Osteoblast (primary cell): ENCODE results near the gene SPRED3. TPM values are rescaled to one million over a fixed set of nuclear protein-coding genes. Genes with fewer than 3 reads are reported as not detected.

Experiments
- DNase-seq: peaks from one replicate; pipeline ENCODE4 v3.0.0; 2011; ENCODE audit warnings: low spot score, mixed read lengths; ENCODE audit not compliant: insufficient read length; ENCODE audit errors: missing footprints
- H2AFZ ChIP-seq: 2 replicates; pipeline ENCODE4 v1.6.0; 2011; ENCODE audit warnings: mild to moderate bottlenecking, low read length
- H3K27ac ChIP-seq: 2 replicates; pipeline ENCODE4 v1.5.1; 2011; ENCODE audit warnings: mild to moderate bottlenecking, low read depth, low read length, moderate library complexity
- H3K27me3 ChIP-seq: 2 replicates; pipeline ENCODE4 v1.6.0; 2012; ENCODE audit warnings: mild to moderate bottlenecking, control low read depth, inconsistent platforms, low read length, moderate library complexity; ENCODE audit not compliant: insufficient read depth
- H3K36me3 ChIP-seq: 2 replicates; pipeline ENCODE4 v1.5.1; 2011; ENCODE audit warnings: mild to moderate bottlenecking, low read length, control low read depth, moderate library complexity; ENCODE audit not compliant: insufficient read depth
- H3K4me1 ChIP-seq: 2 replicates; pipeline ENCODE4 v1.5.1; 2011; ENCODE audit warnings: mild to moderate bottlenecking, low read length, control low read depth, moderate library complexity; ENCODE audit not compliant: insufficient read depth
- H3K4me2 ChIP-seq: 2 replicates; pipeline ENCODE4 v1.6.0; 2011; ENCODE audit warnings: mild to moderate bottlenecking, low read length; ENCODE audit not compliant: insufficient read depth
- H3K4me3 ChIP-seq: fragments of 200-600 bp; sonication (generic); 3 replicates; pipeline ENCODE4 v1.5.1; 2012; ENCODE audit warnings: mild to moderate bottlenecking, low read length, inconsistent platforms; ENCODE audit not compliant: insufficient read depth
- H3K79me2 ChIP-seq: 2 replicates; pipeline ENCODE4 v1.6.0; 2012; ENCODE audit warnings: mild to moderate bottlenecking, low read length, control low read depth, inconsistent platforms; ENCODE audit not compliant: insufficient read depth
- H3K9me3 ChIP-seq: 2 replicates; pipeline ENCODE4 v1.5.1; 2011; ENCODE audit warnings: low read depth, low read length, control low read depth
- H4K20me1 ChIP-seq: 2 replicates; pipeline ENCODE4 v1.6.0; 2012; ENCODE audit warnings: mild to moderate bottlenecking, low read length, control low read depth; ENCODE audit not compliant: insufficient read depth
- CTCF ChIP-seq: IDR thresholded peaks from 2 replicates; pipeline ENCODE4 v1.5.1; 2011; ENCODE audit warnings: mild to moderate bottlenecking, low read depth, low read length, moderate library complexity; ENCODE audit errors: extremely low read depth
- total RNA-seq: library from RNA; depleted of rRNA; stranded (reverse); fragments of >200 nt; gene quantifications from 2 replicates; pipeline ENCODE4 v1.2.3, GENCODE V29; 2012

The SPRED3 gene
- total RNA-seq, 1 donor = 2.2 TPM

- Histone ChIP-seq H4K20me1 (no peaks in the 10 kb centered on the region), H3K4me1 (no peaks in the 10 kb centered on the region), H3K36me3 (no peaks in the 10 kb centered on the region), H3K4me3 (no peak overlapping the region), H3K4me2 (no peak overlapping the region), H2AFZ (no peak overlapping the region), H3K9me3 (no peaks in the 10 kb centered on the region), H3K79me2 (no peaks in the 10 kb centered on the region), H3K27ac (no peak overlapping the region), H3K27me3 (no peaks in the 10 kb centered on the region)
- DNase-seq = peak; percentile 54
- TF ChIP-seq CTCF = no peak
Measured at GRCh38 chr19:38437917-38438316, 49.4 kb downstream of the SPRED3 start.

- Histone ChIP-seq H3K4me2 (no peak overlapping the region), H3K27me3 (no peaks in the 10 kb centered on the region), H4K20me1 (no peaks in the 10 kb centered on the region), H3K4me3 (no peak overlapping the region), H3K27ac (no peak overlapping the region), H3K9me3 (no peaks in the 10 kb centered on the region), H2AFZ (no peak overlapping the region), H3K79me2 (no peaks in the 10 kb centered on the region), H3K36me3 (no peaks in the 10 kb centered on the region), H3K4me1 (no peaks in the 10 kb centered on the region)
- TF ChIP-seq CTCF = no peak
- peak; percentile 75 for DNase-seq
Measured at GRCh38 chr19:38440592-38440991, 52.1 kb downstream of the SPRED3 start.

- no peaks in the 10 kb centered on the region for H4K20me1 ChIP-seq
- no peak overlapping the region for H3K4me3 ChIP-seq
- no peak for TF ChIP-seq CTCF
- no peak overlapping the region for H3K4me2 ChIP-seq
- H3K36me3 ChIP-seq = no peaks in the 10 kb centered on the region
- H2AFZ ChIP-seq = no peak overlapping the region
- H3K27ac ChIP-seq = no peak overlapping the region
- no peaks in the 10 kb centered on the region for H3K27me3 ChIP-seq
- peak; percentile 68 for DNase-seq
- H3K4me1 ChIP-seq = no peaks in the 10 kb centered on the region
- H3K9me3 ChIP-seq = no peaks in the 10 kb centered on the region
- H3K79me2 ChIP-seq = no peaks in the 10 kb centered on the region
Measured at GRCh38 chr19:38441657-38442348, 53.3 kb downstream of the SPRED3 start.

GRCh38 chr19:38442736-38443135 lies 54.2 kb downstream of the SPRED3 start:
- Histone ChIP-seq H3K79me2 (no peaks in the 10 kb centered on the region), H3K4me2 (no peak overlapping the region), H3K27ac (no peak overlapping the region), H3K36me3 (no peaks in the 10 kb centered on the region), H2AFZ (no peak overlapping the region), H4K20me1 (no peaks in the 10 kb centered on the region), H3K4me3 (no peak overlapping the region), H3K4me1 (no peaks in the 10 kb centered on the region), H3K27me3 (no peaks in the 10 kb centered on the region), H3K9me3 (no peaks in the 10 kb centered on the region)
- TF ChIP-seq CTCF = no peak
- DNase-seq = peak; percentile 72
